RWPE2 (cell line): ENCODE measurements around the gene FHIT.

Experiments used
- ATAC-seq: fragments of 200-7000 bp; cut with Tn5 transposase; 3 replicates; pipeline ENCODE4 v1.9.1; 2021; ENCODE audit warnings: low read depth
- DNase-seq: peaks from one replicate; pipeline ENCODE4 v3.0.0-alpha.2; 2020; ENCODE audit warnings: low spot score
- H3K27ac ChIP-seq: fragments of 450-650 bp; 2 replicates; pipeline ENCODE4 v1.5.1; 2017; ENCODE audit warnings: mild to moderate bottlenecking; ENCODE audit not compliant: poor library complexity, severe bottlenecking
- H3K27me3 ChIP-seq: fragments of 250-450 bp; sonication (Bioruptor Pico); 2 replicates; pipeline ENCODE4 v1.5.1; 2021; ENCODE audit warnings: mild to moderate bottlenecking, moderate library complexity; ENCODE audit not compliant: insufficient read depth, poor library complexity, severe bottlenecking
- H3K36me3 ChIP-seq: fragments of 250-450 bp; sonication (Bioruptor Pico); 2 replicates; pipeline ENCODE4 v1.5.1; 2020; ENCODE audit warnings: low read depth, mild to moderate bottlenecking, moderate library complexity
- H3K4me1 ChIP-seq: fragments of 250-450 bp; sonication (Bioruptor Pico); 2 replicates; pipeline ENCODE4 v1.5.1; 2021; ENCODE audit warnings: mild to moderate bottlenecking, moderate library complexity; ENCODE audit not compliant: insufficient read depth, poor library complexity, severe bottlenecking
- H3K4me3 ChIP-seq: fragments of 250-450 bp; sonication (Bioruptor Pico); 2 replicates; pipeline ENCODE4 v1.5.1; 2021; ENCODE audit warnings: mild to moderate bottlenecking, moderate library complexity; ENCODE audit not compliant: severe bottlenecking
- H3K9me3 ChIP-seq: fragments of 250-450 bp; sonication (Bioruptor Pico); 2 replicates; pipeline ENCODE4 v1.5.1; 2021; ENCODE audit warnings: mild to moderate bottlenecking, moderate library complexity; ENCODE audit not compliant: severe bottlenecking
- CTCF ChIP-seq: fragments of 450-650 bp; IDR thresholded peaks from one replicate; pipeline ENCODE4 v1.5.1; 2017; ENCODE audit warnings: mild to moderate bottlenecking, moderate library complexity; ENCODE audit not compliant: poor library complexity, severe bottlenecking

FHIT gene

DNA sequence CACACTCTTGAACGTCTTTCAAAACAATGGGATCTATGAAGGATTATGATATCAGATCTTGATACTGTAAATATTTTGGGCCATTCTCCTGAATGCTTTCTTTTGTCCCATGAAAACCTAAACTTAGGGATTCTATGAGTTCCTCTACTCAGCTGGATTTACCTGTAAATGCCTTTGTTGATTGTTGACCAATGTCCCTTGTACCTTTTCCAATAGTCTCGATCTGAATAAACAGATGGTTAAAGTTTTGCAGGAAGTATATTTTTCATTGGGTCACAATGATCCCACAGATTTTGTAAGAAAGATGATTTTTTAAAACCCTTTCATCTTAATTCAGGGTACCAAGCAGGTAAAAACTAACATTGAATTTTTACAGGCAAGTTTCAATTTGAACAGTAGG is 634.1 kb downstream of the FHIT start:
- Histone ChIP-seq H3K27me3 (no peaks in the 10 kb centered on the region), H3K27ac (no peak overlapping the region), H3K4me3 (no peak overlapping the region), H3K4me1 (no peaks in the 10 kb centered on the region), H3K9me3 (no peaks in the 10 kb centered on the region), H3K36me3 (no peaks in the 10 kb centered on the region)
- TF ChIP-seq CTCF: no peak
- no peak for DNase-seq
- ATAC-seq: no peak

GRCh38 chr3:60613769-60614303 is 637.4 kb downstream of the FHIT start:
- no peaks in the 10 kb centered on the region for H3K27me3 ChIP-seq
- no peak overlapping the region for H3K4me3 ChIP-seq
- H3K9me3 ChIP-seq: no peaks in the 10 kb centered on the region
- H3K36me3 ChIP-seq: no peaks in the 10 kb centered on the region
- no peak for TF ChIP-seq CTCF
- DNase-seq: no peak
- H3K27ac ChIP-seq: no peak overlapping the region
- no peak for ATAC-seq
- no peaks in the 10 kb centered on the region for H3K4me1 ChIP-seq

GRCh38 chr3:60610441-60611112 is 640.7 kb downstream of the FHIT start:
- no peaks in the 10 kb centered on the region for H3K4me1 ChIP-seq
- H3K4me3 ChIP-seq: no peak overlapping the region
- no peaks in the 10 kb centered on the region for H3K27me3 ChIP-seq
- ATAC-seq (peak; percentile 75), DNase-seq (no peak)
- no peak overlapping the region for H3K27ac ChIP-seq
- H3K9me3 ChIP-seq: no peaks in the 10 kb centered on the region
- no peaks in the 10 kb centered on the region for H3K36me3 ChIP-seq
- no peak for TF ChIP-seq CTCF

- Histone ChIP-seq H3K27ac (no peak overlapping the region), H3K4me1 (no peaks in the 10 kb centered on the region), H3K9me3 (no peaks in the 10 kb centered on the region), H3K27me3 (no peaks in the 10 kb centered on the region), H3K36me3 (no peaks in the 10 kb centered on the region), H3K4me3 (no peak overlapping the region)
- DNase-seq (no peak), ATAC-seq (peak; percentile 54; the same call in 2 of the 3 replicates)
- no peak for TF ChIP-seq CTCF
Observed at GRCh38 chr3:60609446-60609845, 641.8 kb downstream of the FHIT start.

GRCh38 chr3:60603860-60604259 is 647.4 kb downstream of the FHIT start:
- ATAC-seq (no peak), DNase-seq (no peak)
- Histone ChIP-seq H3K36me3 (no peaks in the 10 kb centered on the region), H3K27ac (no peak overlapping the region), H3K4me3 (no peak overlapping the region), H3K4me1 (no peaks in the 10 kb centered on the region), H3K9me3 (no peaks in the 10 kb centered on the region), H3K27me3 (no peaks in the 10 kb centered on the region)
- no peak for TF ChIP-seq CTCF
